ENCODE results near the gene GAB2. TPM values are rescaled to one million over a fixed set of nuclear protein-coding genes. Genes with fewer than 3 reads are reported as not detected.

GAB2 gene
- total and polyA plus RNA-seq, 2 of the 4 experiments (the other 2 are of a cell fraction), result 3.3 to 5.9 TPM

DNA sequence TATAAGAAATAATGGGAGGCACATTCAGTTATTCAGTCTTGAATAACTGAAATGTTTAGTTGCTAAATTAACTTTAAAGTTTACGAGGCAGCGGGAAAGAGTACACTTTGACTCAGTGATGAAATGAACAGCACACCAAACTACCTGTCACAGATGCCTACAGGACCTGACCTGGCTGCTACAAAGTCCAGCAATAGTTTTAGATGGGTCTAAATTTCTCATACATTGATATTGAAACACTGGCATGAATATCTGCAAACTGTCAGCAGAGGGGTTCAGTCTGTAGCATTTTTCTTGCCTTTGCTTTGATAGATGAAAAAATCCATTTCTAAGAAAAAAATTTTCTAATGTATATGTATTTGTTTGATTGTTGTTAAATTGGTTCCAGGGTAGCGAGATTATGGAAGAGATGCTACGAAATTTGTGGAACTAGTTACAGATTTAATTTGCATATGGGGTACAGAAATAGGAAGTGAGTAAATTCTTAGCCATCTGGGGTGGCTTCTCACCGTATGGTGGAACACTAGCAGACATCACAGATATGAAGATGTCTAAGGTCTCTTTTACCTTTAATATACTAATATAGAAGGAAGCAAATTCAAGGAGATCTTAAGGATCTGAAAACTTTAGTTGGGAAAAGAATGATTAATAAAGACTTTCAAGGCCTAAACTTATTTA lies 20.8 kb upstream of the GAB2 start:
- no peak overlapping the region for H3K27ac ChIP-seq (ENCODE audit: insufficient read depth, low read length)
- H2BK15ac ChIP-seq (ENCODE audit: low read depth, low read length), result no peak overlapping the region
- H3K79me1 ChIP-seq (ENCODE audit: low read depth in 1 of 2, low read length in 2 of 2), result no peaks in the 10 kb centered on the region
- H3K9ac ChIP-seq (ENCODE audit: low read depth, low read length), result no peak overlapping the region
- H4K20me1 ChIP-seq (ENCODE audit: insufficient read depth, low read length), result no peaks in the 10 kb centered on the region
- dilution Hi-C loops (cut with HindIII; ENCODE audit: low sequenced_read_pairs, unreplicated experiment), result no loop called here
- ATAC-seq (ENCODE audit: low read depth) (no peak), DNase-seq (no peak)
- no peaks in the 10 kb centered on the region for H3K27me3 ChIP-seq (ENCODE audit: control insufficient read depth, insufficient read depth, low read length)
- H3K4me3 ChIP-seq (ENCODE audit: insufficient read depth, low read depth, low read length), result no peak overlapping the region
- intact Hi-C loops (cut with micrococcal nuclease), result no loop called here
- no peak overlapping the region for H2AK5ac ChIP-seq (ENCODE audit: low read depth, low read length)
- ChIA-PET POLR2A (ENCODE audit: unreplicated experiment) (no interaction called here), CTCF (no interaction called here)
- TF ChIP-seq FOS (IDR thresholded peaks at IDR 0.05; ENCODE audit: low read depth, low read length) (no peak), RCOR1 (IDR thresholded peaks at IDR 0.05; ENCODE audit: insufficient replicate concordance, low read length) (no peak), MXI1 (IDR thresholded peaks at IDR 0.05; ENCODE audit: borderline replicate concordance, low read depth, low read length) (no peak)
- TF ChIP-seq, protein P1, sequence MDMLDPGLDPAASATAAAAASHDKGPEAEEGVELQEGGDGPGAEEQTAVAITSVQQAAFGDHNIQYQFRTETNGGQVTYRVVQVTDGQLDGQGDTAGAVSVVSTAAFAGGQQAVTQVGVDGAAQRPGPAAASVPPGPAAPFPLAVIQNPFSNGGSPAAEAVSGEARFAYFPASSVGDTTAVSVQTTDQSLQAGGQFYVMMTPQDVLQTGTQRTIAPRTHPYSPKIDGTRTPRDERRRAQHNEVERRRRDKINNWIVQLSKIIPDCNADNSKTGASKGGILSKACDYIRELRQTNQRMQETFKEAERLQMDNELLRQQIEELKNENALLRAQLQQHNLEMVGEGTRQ (IDR thresholded peaks at IDR 0.05; ENCODE audit: low read depth, low read length), result no peak
- no peaks in the 10 kb centered on the region for H3K9me3 ChIP-seq (ENCODE audit: control insufficient read depth, insufficient read depth, low read length)
- no peak overlapping the region for H2AK9ac ChIP-seq (replicated peaks; ENCODE audit: low read depth, low read length, poor library complexity)
- H4K91ac ChIP-seq (ENCODE audit: insufficient read depth, low read depth, low read length), result no peak overlapping the region
- H2AFZ ChIP-seq (replicated peaks; ENCODE audit: low read length, poor library complexity), result no peak overlapping the region
- BruUV-seq (replicated peaks), result no TSS peak
- H4K8ac ChIP-seq (ENCODE audit: low read depth in 2 of 2, low read length in 2 of 2), result no peak overlapping the region
- 0 out of 2 replicates have a peak, but pooled peaks cover 2% of the 10 kb centered on the region for H3K4me1 ChIP-seq (ENCODE audit: control insufficient read depth, insufficient read depth, low read length)
- no peak overlapping the region for H3K56ac ChIP-seq (ENCODE audit: extremely low read depth, insufficient read depth, low read length)
- H2BK120ac ChIP-seq (ENCODE audit: low read depth, low read length), result no peak overlapping the region
- no peak overlapping the region for H3K14ac ChIP-seq (replicated peaks; ENCODE audit: low read depth, low read length)
- in situ Hi-C loops (cut with MboI; ENCODE audit: low sequenced_read_pairs), result no loop called here
- WGBS, 2 experiments (ENCODE audit: extremely low coverage in 2 of 2, insufficient read length in 1 of 2), result 100% methylated on average over 1 to 2 of the region's 5 CpGs
- no peak overlapping the region for H3K18ac ChIP-seq (ENCODE audit: low read depth, low read length)
- no peak overlapping the region for H3K4ac ChIP-seq (ENCODE audit: low read depth, low read length)
- peaks cover 5% of the 10 kb centered on the region for H3K36me3 ChIP-seq (ENCODE audit: control insufficient read depth, insufficient read depth, low read length)
- no peak overlapping the region for H2BK20ac ChIP-seq (ENCODE audit: low read depth, low read length)
- H3K4me2 ChIP-seq (ENCODE audit: low read depth, low read length), result no peak overlapping the region
- H3K9me1 ChIP-seq (ENCODE audit: insufficient read depth, low read length), result no peaks in the 10 kb centered on the region
- H4K5ac ChIP-seq (ENCODE audit: low read depth, low read length), result no peak overlapping the region
- no peak overlapping the region for H3K23ac ChIP-seq (ENCODE audit: low read depth, low read length)
- no peak overlapping the region for H2BK5ac ChIP-seq (ENCODE audit: low read depth, low read length, poor library complexity, severe bottlenecking)

Data from IMR-90 (cell line).